Activated CD8-positive, alpha-beta memory T cell treated with anti-CD3 and anti-CD28 coated beads for 4 hours (primary cell): ENCODE results near the gene TRAK2.
"Not testable (repeated sequence)": the region's sequence is repeated elsewhere in the genome, so short reads cannot be mapped to it uniquely, and the experiment has no call there.

ENCODE experiments used
- DNase-seq, 2 donors: peaks; one replicate each; pipeline ENCODE4 v3.0.0-alpha.2; 2020; ENCODE audit warnings: low read depth in 2 of 2

The TRAK2 gene

DNA sequence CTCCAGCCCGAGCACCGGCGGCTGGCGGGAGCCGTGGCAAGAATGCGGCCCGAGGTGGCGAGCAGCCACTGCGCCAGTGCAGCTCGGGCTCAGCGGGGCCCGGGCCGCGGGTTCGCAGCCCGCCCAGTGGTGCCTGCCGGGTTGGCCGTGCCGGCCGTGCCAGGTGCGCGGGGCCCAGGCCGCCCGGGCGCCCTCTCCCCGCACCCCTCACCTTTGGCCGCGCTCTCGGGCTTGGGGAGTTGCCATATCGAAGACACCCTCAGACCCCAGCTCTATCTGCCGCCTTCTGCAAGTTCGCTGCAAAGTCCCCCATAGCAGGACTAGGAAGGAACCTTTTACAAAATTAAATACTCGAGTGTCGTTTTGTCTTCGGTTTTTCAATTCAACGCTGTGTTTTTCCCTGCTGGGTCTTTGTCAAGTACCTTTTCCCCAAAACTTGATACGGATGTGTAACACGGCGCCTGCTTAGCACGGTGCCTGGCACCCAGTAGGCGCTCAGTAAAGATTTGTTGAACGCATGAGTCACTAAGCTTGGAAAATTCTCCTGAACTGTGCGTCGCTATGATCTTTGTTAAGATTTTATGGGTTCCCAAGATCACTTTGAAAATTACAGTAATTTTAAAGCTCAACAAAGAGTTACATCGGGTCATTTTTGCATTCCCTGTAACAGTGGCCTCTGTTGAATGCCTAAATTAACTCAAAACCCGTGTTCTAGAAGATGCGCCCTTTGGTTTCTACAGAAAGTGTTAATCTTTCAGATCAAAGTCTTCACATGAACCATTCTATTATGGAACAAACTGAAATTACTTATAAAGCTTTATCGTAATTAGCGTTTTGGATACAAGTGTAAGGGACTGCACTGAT lies 1.0 kb upstream of the TRAK2 start:
- DNase-seq: no peak

DNA sequence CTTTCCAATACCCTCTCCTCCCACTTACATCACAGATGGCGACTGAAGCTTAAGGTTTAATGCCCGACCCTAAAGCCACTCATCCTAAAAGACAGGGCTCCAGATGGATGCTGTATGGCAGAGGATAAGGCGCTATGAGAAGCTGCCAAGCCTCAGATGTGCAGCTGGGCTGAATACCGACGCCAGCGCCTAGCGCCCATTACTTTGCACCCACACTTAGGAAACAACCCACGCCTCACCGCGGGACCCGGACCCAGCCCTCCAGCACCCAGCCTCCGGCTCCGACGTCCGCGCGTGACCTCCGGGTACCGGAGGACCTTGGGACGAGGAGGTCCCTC lies 335 bp downstream of the TRAK2 start:
- DNase-seq: no peak

DNA sequence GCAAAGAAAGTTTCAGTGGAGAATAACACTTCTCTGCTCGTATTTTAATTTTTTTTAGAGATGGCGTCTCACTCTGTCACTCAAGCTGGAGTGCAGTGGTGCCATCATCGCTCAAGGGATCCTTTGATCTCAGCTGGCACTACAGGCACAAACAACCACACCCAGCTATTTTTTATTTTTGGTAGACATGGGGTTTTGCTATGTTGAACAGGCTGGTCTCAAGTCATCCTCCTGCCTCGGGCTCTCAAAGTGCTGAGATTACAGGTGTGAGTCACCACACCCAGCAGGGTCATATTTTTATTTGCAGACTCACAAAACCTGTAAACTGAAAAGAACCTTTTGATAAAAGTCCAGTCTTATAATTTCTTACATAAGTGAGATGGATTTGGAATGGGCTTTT lies 2.6 kb downstream of the TRAK2 start:
- no peak for DNase-seq

DNA sequence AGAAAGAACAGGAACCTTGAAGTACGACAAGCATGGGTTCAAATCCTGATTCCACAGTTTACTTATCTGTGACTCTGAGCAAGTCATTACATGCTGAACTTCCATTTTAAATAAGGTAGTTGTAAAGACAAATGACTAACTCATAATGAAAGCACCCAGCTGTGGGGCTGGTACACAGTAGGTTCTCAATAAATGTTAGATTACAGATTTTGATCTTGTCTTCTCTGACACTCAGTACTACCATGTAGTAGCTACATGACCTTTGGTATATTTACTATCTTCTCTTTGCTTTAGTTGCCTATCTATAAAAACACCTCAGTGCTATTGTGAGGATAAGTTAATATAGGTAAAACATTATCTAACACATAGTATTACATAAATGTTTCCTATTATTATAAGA lies 3.2 kb downstream of the TRAK2 start:
- DNase-seq: no peak

DNA sequence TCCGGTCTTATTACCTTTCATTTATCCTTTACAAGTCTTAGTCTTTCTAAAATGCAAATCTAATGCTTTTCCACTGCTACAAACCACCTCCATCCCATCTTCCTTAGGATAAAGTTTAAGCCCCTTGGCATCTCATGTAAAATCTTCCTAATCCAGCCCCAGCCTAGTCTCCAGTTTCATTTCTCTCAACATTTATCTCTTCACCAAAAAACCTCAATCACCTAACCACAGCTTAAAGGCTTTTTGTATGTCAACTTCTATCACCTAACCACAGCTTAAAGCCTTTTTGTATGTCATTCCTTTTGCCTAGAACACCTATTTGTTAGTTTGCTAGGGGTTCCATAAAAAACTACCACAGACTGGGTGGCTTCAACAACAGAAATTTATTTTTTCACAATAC lies 4.2 kb downstream of the TRAK2 start:
- no peak for DNase-seq

DNA sequence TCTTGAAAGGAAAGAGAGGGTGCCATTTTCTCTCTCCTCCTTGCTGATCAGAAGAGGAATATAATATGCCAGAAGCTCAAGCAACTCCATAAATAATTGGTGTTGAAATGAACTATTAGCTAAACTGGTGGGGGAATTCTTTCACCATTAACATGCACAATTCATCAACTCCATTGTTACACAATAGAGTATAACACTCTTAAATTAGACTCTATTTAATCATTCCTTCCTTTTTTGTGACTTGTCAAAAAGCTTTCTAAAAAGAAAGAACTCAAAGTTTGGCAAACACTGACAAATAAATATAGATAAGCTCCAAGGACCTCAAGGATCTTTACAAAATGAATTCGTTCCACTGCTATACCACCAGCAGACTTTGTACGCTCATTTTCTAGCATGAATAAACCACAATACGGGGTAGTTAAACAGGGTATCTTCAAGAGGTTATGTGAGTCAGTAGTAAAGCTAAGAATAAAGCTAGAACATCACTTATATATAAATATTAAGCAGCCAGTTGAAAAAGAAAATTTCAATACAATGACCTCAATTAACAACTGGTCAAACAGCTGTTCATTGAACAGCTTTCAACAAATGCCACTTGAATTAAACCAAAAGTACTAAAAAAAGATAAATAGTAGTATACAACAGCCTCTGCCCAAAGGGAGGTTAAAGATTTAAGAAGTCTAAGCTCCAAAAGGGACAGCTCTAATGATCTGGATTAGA lies 6.4 kb downstream of the TRAK2 start:
- no peak for DNase-seq

DNA sequence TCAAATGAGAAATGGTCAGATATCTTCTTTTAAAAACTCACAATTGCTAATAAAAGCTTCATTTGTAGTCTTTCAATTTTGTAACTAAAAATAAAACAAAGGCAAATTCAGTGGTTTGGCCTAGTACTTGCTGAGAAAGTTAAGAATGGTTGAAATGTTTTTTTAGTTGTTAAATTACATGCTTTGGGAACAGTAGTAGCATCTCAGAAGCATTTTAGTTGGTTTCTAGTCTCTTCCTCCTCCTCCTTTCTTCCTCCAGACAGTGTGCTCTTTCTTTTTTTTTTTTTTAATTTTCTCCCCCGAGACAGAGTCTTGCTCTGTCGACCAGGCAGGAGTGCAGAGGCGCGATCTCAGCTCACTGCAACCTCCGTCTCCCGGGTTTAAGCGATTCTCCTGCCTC lies 9.8 kb downstream of the TRAK2 start:
- no peak for DNase-seq

DNA sequence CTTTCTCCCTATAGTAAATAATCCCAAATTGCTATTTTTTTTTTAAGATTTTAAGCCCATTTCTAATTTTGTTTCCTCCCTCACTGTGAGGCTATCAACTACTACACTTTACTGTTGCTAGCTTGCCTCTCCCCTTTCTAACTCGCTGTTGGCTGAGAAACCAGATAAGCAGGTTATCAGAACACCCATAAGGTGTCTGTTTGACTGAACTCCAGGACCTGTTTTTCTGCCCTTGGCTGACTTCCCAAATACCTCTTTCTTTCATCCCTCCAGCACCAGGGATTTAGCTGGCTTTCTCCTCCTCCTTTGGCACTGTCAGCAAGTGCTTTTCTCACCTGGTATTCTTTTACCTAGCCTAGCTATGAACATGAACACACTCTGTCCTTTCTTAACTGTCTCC lies 11.1 kb downstream of the TRAK2 start:
- DNase-seq: no peak

DNA sequence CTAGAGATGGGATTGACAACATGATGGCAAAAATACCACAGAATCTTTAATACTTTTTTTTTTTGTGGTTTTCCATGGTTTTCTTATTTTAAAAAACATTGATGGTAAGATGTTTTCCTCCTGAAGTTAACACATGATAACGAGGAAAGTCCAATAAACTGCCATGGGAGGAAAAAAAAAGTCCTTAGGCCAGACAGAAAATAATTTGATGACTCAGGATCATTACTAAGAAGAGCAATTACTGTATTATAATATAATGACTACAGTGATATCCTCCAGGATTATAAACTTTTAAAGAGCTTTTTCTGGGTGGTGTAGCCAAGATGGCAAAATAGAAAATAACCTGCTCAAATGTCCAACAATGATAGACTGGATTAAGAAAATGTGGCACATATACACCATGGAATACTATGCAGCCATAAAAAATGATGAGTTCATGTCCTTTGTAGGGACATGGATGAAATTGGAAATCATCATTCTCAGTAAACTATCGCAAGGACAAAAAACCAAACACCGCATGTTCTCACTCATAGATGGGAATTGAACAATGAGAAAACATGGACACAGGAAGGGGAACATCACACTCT lies 11.8 kb downstream of the TRAK2 start:
- DNase-seq: not testable (repeated sequence)

DNA sequence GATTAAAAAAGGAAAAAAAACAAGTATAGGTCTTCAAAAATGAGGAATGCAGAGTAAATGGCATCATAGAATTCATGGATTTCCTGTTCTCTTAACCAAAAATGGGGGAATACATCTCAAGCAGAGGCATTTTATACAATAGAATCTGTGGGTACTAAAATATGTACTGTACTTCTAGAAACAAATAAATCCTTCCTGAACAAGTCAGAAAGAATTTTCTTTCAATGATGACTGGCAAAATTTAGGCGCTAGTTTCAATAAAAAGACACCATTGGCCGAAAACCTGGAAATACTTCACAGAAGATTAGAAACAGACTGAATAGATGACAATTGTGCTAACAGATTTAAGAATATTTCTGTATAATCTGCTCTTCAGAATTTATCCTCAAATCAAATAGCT lies 15.1 kb downstream of the TRAK2 start:
- no peak for DNase-seq

DNA sequence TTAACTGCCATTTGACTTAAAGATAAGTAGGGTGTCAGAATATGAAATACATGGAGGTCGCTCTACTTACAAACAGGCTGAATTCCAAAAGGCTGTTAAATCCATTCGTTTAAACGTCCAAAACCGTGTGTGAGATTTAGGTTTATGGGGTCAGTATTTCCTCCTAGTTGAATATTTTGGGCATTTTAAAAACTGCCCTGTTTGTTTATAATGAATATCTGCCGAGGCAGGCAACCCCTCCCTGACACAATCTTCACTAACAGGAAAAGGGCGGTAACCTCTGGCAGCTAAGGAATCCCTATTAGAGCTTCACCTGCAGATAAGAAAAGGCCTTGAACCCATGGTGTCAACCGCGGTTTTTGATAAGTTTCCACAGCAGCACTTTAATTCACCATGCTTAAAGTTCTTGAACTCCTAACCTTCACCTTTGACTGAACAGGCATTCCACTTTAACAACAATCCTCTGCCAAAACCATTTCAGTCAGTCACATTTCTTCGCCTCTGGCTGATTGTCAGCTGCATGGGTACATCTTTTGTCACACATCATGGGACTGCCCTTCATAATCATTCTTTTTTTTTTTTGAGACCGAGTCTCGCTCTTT lies 17.8 kb downstream of the TRAK2 start:
- DNase-seq: no peak

DNA sequence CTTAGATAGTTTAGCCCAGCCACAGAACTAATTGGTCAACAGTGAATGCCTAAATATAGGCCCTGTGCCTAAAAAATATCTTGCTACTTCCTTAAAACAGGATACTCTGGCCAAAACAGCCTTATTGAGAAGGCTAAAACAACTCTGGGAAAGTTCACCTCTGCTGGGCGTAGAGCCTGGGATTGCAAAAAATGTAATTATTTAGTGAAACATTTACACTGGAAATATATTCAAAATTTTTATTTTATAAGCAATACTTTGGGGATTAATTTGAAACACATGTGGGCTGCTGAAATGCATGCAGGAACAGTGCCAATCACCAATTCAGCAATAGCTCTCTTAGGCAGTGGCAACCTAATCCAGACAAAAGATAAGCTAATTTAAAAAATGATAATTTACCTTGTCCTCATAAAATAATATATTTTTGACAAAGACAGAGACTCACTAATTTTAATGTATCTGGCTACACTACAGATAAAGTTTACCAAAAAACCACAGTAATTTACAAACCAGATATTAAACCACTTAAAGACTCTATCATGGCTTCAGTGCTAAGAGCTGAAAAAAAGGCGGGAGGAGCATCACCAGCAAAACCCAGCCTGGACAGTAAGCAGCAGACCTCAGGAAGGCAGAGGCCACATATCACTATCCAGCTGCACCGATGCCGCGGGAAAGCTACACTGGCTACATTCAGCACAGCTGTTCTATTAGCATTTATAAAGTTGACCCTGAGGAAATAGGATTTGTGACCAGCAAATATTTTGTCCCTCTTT lies 18.5 kb downstream of the TRAK2 start:
- no peak for DNase-seq

DNA sequence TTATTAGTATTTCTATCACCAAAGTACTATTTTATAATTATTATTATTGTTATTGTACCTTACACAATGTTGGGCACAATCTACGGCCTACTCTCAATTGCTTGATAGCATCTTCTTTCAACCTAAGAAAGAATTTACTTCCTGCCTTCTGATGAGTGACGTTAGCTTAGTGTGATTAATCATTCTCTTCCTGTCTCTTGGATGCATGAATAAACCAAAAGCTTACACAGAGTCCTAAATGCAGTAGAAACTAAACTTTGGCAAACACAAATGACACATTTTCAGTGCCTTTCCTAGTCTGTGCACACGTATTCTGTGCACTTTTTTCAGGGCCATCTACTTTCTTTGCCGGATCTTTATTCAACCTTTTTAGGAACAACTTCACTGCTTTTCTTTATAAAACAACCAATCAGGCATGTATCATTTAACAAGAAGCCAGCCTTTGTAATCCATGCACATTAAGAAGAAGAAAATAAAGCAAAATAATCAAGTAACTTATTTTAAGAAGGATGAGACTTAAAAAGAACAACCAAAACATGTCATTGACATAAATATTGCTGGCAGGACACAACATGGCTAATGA lies 19.1 kb downstream of the TRAK2 start:
- no peak for DNase-seq

DNA sequence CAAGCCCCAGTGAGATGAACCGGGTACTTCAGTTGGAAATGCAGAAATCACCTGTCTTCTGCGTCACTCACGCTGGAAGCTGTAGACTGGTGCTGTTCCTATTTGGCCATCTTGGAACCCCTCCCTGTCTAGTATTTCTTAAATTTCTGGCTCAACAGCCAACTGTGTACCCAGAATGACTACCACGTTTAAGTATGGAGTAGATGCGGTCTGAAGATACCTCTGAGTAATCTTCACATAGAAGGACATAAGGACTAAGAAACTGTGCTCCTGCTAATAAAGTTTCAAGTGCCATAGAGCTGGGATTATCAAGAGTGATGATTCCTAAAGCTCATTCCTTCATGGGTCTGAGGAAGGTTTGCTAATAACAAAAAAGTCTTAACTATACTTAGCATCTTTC lies 20.4 kb downstream of the TRAK2 start:
- DNase-seq: no peak

DNA sequence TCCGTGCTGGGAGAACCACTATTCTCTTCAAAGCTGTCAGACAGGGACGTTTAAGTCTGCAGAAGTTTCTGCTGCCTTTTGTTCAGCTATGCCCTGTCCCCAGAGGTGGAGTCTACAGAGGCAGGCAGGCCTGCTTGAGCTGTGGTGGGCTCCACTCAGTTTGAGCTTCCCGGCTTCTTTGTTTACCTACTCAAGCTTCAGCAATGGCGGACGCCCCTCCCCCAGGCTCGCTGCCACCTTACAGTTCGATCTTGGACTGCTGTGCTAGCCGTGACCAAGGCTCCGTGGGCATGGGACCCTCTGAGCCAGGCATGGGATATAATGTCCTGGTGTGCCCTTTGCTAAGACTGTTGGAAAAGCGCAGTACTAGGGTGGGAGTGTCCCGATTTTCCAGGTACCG lies 20.9 kb downstream of the TRAK2 start:
- DNase-seq: not testable (repeated sequence)

DNA sequence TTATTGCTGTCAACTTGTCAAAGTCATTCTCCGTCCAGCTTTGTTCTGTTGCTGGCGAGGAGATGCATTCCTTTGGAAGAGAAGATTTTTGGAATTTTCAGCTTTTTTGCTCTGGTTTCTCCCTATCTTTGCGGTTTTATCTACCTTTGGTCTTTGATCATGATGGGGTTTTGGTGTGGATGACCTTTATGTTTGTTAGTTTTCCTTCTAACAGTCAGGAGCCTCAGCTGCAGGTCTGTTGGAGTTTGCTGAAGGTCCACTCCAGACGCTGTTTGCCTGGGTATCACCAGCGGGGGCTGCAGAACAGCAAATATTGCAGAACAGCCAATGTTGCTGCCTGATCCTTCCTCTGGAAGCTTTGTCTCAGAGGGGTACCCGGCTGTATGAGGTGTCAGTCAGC lies 21.4 kb downstream of the TRAK2 start:
- not testable (repeated sequence) for DNase-seq

DNA sequence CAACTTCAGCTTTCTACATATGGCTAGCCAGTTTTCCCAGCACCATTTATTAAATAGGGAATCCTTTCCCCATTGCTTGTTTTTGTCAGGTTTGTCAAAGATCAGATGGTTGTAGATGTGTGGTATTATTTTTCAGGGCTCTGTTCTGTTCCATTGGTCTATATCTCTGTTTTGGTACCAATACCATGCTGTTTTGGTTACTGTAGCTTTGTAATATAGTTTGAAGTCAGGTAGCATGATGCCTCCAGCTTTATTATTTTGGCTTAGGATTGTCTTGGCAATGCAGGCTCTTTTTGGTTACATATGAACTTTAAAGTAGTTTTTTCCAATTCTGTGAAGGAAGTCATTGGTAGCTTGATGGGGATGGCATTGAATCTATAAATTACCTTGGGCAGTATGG lies 22.9 kb downstream of the TRAK2 start:
- DNase-seq: not testable (repeated sequence)

DNA sequence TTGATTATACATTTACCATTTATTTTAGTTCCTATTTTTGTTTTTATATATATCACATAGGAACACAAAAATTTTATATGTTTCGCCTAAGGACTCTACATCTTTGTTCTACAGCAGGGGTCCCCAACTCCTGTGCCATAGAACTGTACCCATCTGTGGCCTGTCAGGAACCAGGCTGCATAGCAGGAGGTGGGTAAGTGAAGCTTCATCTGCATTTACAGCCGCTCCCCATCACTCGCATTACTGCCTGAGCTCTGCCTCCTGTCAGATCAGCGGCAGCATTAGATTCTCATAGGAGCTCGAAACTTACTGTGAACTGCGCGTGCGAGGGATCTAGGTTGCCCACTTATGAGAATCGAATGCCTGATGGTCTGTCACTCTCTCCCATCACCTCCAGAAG lies 25.3 kb downstream of the TRAK2 start:
- no peak for DNase-seq

DNA sequence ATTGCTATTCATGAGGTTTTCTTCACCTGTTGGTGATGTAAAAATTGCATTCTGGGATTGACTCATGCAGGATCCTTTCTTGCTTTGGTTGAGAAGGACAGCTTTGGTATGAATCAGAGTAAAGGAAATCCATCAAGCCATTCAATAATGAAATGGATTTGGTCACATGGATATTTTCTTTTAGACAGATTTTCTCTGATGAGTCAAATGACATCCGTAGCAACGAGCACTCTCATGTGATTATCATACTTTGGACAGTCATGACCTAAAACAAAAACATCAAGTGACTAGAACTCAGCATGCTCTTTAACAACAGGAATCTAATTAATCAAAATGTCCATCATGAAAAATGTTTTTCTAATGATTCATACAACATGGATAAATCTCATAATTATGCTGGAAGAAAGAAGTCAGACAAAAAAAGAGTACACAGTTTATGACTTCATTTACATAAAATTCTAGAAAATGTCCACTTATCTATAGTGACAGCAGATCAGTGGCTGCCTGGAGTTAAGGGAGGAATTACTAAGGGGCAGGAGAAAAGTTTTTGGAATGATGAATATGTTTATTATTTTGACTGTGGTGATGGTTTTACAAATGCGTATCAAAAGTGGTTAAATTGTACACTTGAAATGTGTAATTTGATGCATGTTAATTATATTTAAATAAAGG lies 30.7 kb downstream of the TRAK2 start:
- no peak for DNase-seq

DNA sequence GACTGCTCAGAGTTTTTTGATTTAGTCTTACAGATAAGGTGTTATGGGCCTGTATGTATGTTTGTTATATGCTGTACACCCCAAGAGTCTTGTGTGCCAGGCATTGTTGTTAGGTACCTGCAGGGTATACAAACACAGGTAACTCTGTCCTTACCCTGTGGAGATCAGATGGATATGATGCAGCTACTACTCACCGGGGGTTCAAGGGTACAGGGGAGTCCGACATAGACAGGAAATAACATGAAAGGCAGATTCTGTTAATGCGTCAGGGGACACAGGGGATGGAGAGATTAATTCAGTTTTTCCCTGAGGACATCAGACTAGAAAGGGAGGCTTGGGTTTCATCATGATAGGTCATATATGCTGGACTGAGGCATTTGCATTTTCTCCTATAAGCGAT lies 31.3 kb downstream of the TRAK2 start:
- DNase-seq: no peak

DNA sequence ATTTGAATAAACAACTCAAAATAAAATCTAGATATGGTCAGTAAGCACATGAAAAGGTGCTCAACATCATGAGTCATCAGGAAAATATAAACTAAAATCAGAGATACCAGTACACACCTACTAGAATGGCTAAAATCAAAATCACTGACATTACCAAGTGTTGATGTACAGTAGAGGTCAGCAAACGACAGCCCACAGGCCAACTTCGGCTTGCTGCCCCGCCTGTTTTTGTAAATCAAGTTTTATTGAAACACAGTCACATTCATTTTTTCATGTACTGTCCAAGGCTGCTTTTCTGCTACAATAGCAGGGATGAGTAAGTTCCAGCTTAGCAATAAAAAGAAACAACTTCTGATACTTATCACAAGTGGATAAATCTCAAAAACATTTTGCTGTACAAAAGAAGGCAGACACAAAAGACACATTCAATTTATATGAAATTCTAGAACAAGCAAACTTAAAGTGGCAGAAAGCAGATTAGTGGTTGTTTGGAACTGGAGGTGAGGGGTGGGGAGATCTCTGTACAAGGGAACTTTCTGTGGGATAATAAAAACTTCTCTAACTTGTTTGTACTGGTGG lies 32.1 kb downstream of the TRAK2 start:
- no peak for DNase-seq
